Trophoblast cell (in vitro differentiated cells and primary cell): ENCODE data around the gene FRRS1.

Experiments used
- DNase-seq, 2 donors: peaks; one replicate each; pipeline ENCODE4 v3.0.0-alpha.2; 2016
- H2AFZ ChIP-seq: 2 replicates; pipeline ENCODE4 v1.6.1; 2013; ENCODE audit warnings: low read length, moderate library complexity, mild to moderate bottlenecking; ENCODE audit not compliant: insufficient read depth, poor library complexity
- H2AK5ac ChIP-seq: 2 replicates; pipeline ENCODE4 v1.6.1; 2013; ENCODE audit warnings: mild to moderate bottlenecking, low read length
- H2BK120ac ChIP-seq: 2 replicates; pipeline ENCODE4 v1.6.1; 2013; ENCODE audit warnings: low read length, mild to moderate bottlenecking, moderate library complexity; ENCODE audit not compliant: insufficient read depth, poor library complexity
- H2BK12ac ChIP-seq: 2 replicates; pipeline ENCODE4 v1.6.1; 2013; ENCODE audit warnings: mild to moderate bottlenecking, low read length, moderate library complexity
- H2BK5ac ChIP-seq: 2 replicates; pipeline ENCODE4 v1.6.1; 2013; ENCODE audit warnings: low read length, low read depth, moderate library complexity, mild to moderate bottlenecking; ENCODE audit not compliant: poor library complexity
- H3K14ac ChIP-seq: 2 replicates; pipeline ENCODE4 v1.6.1; 2013; ENCODE audit warnings: mild to moderate bottlenecking, low read length
- H3K18ac ChIP-seq: 2 replicates; pipeline ENCODE4 v1.6.1; 2013; ENCODE audit warnings: mild to moderate bottlenecking, low read length
- H3K23ac ChIP-seq: 2 replicates; pipeline ENCODE4 v1.6.1; 2013; ENCODE audit warnings: low read length
- H3K27ac ChIP-seq: 2 replicates; pipeline ENCODE4 v1.5.1; 2013; ENCODE audit warnings: low read depth, mild to moderate bottlenecking, inconsistent platforms, low read length, moderate library complexity
- H3K27me3 ChIP-seq: 2 replicates; pipeline ENCODE4 v1.6.1; 2013; ENCODE audit warnings: inconsistent platforms, mild to moderate bottlenecking, low read length, moderate library complexity; ENCODE audit not compliant: insufficient read depth
- H3K36me3 ChIP-seq, 2 experiments: 1 replicate in 1 of 2; 2 replicates in 1 of 2; pipeline ENCODE4 v1.6.1; 2013; ENCODE audit warnings: low read length in 2 of 2, mild to moderate bottlenecking in 2 of 2, moderate library complexity in 1 of 2; ENCODE audit not compliant: insufficient read depth in 2 of 2, control insufficient read depth in 1 of 2
- H3K4ac ChIP-seq: 2 replicates; pipeline ENCODE4 v1.6.1; 2013; ENCODE audit warnings: low read depth, mild to moderate bottlenecking, low read length, moderate library complexity
- H3K4me1 ChIP-seq, 2 experiments: 1 replicate in 1 of 2; 2 replicates in 1 of 2; pipeline ENCODE4 v1.6.1; 2013; ENCODE audit warnings: low read length in 2 of 2, mild to moderate bottlenecking in 2 of 2, moderate library complexity in 1 of 2; ENCODE audit not compliant: insufficient read depth in 2 of 2, control insufficient read depth in 1 of 2
- H3K4me2 ChIP-seq: 2 replicates; pipeline ENCODE4 v1.6.1; 2013; ENCODE audit warnings: inconsistent platforms, mild to moderate bottlenecking, low read length, moderate library complexity
- H3K4me3 ChIP-seq: 2 replicates; pipeline ENCODE4 v1.5.1; 2013; ENCODE audit warnings: mild to moderate bottlenecking, low read depth, low read length, inconsistent platforms
- H3K79me1 ChIP-seq: one replicate; pipeline ENCODE4 v1.6.1; 2013; ENCODE audit warnings: low read length
- H3K79me2 ChIP-seq: 2 replicates; pipeline ENCODE4 v1.6.1; 2013; ENCODE audit warnings: low read length, mild to moderate bottlenecking; ENCODE audit not compliant: control insufficient read depth, insufficient read depth, poor library complexity
- H3K9ac ChIP-seq: 2 replicates; pipeline ENCODE4 v1.6.1; 2013; ENCODE audit warnings: mild to moderate bottlenecking, low read length
- H3K9me3 ChIP-seq: 2 replicates; pipeline ENCODE4 v1.6.1; 2013; ENCODE audit warnings: low read depth, mild to moderate bottlenecking, control low read depth, inconsistent platforms, low read length; ENCODE audit not compliant: insufficient read depth
- H4K12ac ChIP-seq: 2 replicates; pipeline ENCODE4 v1.6.1; 2013; ENCODE audit warnings: low read depth, mild to moderate bottlenecking, low read length, moderate library complexity
- H4K8ac ChIP-seq: 2 replicates; pipeline ENCODE4 v1.6.1; 2013; ENCODE audit warnings: low read depth, mild to moderate bottlenecking, low read length, moderate library complexity
- H4K91ac ChIP-seq: one replicate; pipeline ENCODE4 v1.6.1; 2013; ENCODE audit warnings: low read depth, mild to moderate bottlenecking, low read length, moderate library complexity
- WGBS: extraction: QIAGEN DNeasy Blood & Tissue Kit; methylation state at CpG from one replicate; pipeline ENCODE4 v1.1.7; 2013; ENCODE audit warnings: missing lambda C conversion rate; ENCODE audit not compliant: insufficient read length, insufficient coverage; ENCODE audit errors: extremely low coverage; 5-methylcytosine and 5-hydroxymethylcytosine counted together

The FRRS1 gene

DNA sequence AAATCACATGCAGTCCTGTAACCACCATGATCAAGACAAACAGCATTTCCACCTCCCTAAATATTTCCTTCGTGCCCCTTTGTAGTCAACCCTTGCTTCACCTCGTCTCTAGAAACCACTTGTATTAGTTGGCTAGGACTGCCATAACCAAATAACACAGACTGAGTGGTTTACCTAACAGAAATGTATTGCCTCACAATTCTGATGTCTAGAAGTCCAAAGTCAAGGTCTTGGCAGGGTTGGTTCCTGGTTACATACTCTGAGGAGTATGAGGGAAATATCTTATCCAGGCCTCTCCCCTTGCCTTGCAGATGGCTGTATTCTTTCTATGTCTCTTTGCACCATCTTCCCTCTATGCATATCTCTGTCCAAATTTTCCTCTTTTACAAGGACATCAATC, 23.3 kb upstream of the FRRS1 start:
- no peak for DNase-seq
- no peak overlapping the region for H2BK5ac ChIP-seq
- no peak overlapping the region for H2AFZ ChIP-seq
- H3K27ac ChIP-seq = no peak overlapping the region
- H3K27me3 ChIP-seq = no peaks in the 10 kb centered on the region
- no peaks in the 10 kb centered on the region for H3K9me3 ChIP-seq
- no peaks in the 10 kb centered on the region for H3K36me3 ChIP-seq
- H3K79me2 ChIP-seq = no peaks in the 10 kb centered on the region
- no peak overlapping the region for H2BK12ac ChIP-seq
- H3K4me1 ChIP-seq = peaks cover 0 to 3% of the 10 kb centered on the region in 2 experiments
- no peak overlapping the region for H3K4ac ChIP-seq
- no peak overlapping the region for H4K91ac ChIP-seq
- no CpG with 5 or more reads among the region's 2 CpGs for WGBS
- H3K14ac ChIP-seq = no peak overlapping the region
- no peak overlapping the region for H3K4me2 ChIP-seq
- H3K18ac ChIP-seq = no peak overlapping the region
- no peak overlapping the region for H3K4me3 ChIP-seq
- H3K9ac ChIP-seq = no peak overlapping the region
- H2BK120ac ChIP-seq = no peak overlapping the region
- H3K79me1 ChIP-seq = no peaks in the 10 kb centered on the region
- no peak overlapping the region for H3K23ac ChIP-seq
- no peak overlapping the region for H4K12ac ChIP-seq
- H4K8ac ChIP-seq = no peak overlapping the region
- H2AK5ac ChIP-seq = no peak overlapping the region

DNA sequence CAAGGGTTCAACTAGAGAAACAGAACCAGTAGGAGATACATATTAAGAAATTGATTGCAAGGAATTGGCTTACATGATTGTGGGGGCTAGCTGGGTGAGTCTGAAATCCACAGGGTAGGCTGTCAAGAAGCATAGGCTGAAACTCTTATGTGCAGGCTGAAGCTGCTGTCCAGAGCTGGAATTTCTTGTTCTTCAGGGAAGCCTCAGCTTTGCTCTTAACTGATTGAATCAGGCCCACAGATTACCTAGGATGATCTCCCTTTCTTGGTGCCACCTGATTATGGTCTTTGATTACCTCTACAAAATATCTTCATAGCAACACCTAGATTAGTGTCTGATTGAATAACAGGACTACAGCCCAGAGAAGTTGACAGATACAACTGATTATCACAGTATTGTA, 22.5 kb upstream of the FRRS1 start:
- Histone ChIP-seq H3K4me1 (peaks cover 0 to 3% of the 10 kb centered on the region in 2 experiments), H3K9ac (no peak overlapping the region), H3K14ac (no peak overlapping the region), H3K27me3 (no peaks in the 10 kb centered on the region), H2BK12ac (no peak overlapping the region), H3K36me3 (no peaks in the 10 kb centered on the region), H4K12ac (no peak overlapping the region), H3K18ac (no peak overlapping the region), H3K79me1 (no peaks in the 10 kb centered on the region), H2AFZ (no peak overlapping the region), H4K8ac (no peak overlapping the region), H3K4ac (no peak overlapping the region), H3K4me2 (no peak overlapping the region), H3K79me2 (no peaks in the 10 kb centered on the region), H3K9me3 (no peaks in the 10 kb centered on the region), H3K23ac (no peak overlapping the region), H4K91ac (no peak overlapping the region), H2BK5ac (no peak overlapping the region), H2BK120ac (no peak overlapping the region), H3K27ac (no peak overlapping the region), H2AK5ac (no peak overlapping the region), H3K4me3 (no peak overlapping the region)
- no peak for DNase-seq

DNA sequence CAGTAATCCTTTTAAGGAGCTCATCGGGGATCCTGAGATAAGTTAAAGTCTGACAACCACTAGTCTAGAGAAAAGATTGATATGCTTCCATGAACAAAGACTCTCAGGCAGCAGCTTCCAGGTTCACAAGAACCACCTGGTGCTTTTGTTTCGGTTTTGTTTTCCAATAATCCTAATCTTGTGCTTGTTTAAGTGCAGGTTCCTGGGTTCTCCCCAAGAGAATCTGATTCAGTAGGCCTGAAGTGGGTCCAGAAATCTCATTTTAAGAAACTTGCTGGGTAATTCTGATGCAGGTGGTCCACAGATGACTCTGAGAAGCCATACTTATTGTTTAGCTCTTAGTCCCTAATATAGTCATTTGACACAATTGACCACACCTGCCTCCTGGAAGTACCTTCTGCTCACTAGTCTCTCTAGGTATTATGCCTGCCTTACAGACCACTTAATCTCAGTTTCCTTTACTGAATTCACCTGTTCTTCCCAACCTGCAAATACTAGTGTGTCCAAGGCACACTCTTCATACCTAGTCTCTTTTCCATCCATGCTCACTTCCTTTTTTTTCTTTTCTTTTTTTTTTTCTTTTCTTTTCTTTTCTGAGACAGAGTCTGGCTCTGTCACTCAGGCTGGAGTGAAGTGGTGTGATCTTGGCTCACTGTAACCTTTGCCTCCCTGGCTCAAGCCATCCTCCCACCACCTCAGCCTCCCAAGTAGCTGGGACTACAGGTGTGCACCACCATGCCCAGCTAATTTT, 20.5 kb upstream of the FRRS1 start:
- no peak overlapping the region for H3K27ac ChIP-seq
- no peaks in the 10 kb centered on the region for H3K79me2 ChIP-seq
- H3K9ac ChIP-seq = no peak overlapping the region
- H3K27me3 ChIP-seq = no peaks in the 10 kb centered on the region
- no peak for DNase-seq
- WGBS = no CpG with 5 or more reads among the region's 2 CpGs
- no peak overlapping the region for H3K18ac ChIP-seq
- H3K14ac ChIP-seq = no peak overlapping the region
- no peak overlapping the region for H3K23ac ChIP-seq
- H3K79me1 ChIP-seq = no peaks in the 10 kb centered on the region
- H3K36me3 ChIP-seq = no peaks in the 10 kb centered on the region
- no peak overlapping the region for H4K12ac ChIP-seq
- no peak overlapping the region for H4K8ac ChIP-seq
- no peak overlapping the region for H4K91ac ChIP-seq
- H2BK12ac ChIP-seq = no peak overlapping the region
- no peak overlapping the region for H2BK5ac ChIP-seq
- no peak overlapping the region for H3K4ac ChIP-seq
- H2AK5ac ChIP-seq = no peak overlapping the region
- no peak overlapping the region for H2AFZ ChIP-seq
- no peak overlapping the region for H3K4me2 ChIP-seq
- H3K4me3 ChIP-seq = no peak overlapping the region
- H2BK120ac ChIP-seq = no peak overlapping the region
- no peaks in the 10 kb centered on the region for H3K9me3 ChIP-seq
- H3K4me1 ChIP-seq = peaks cover 0 to 3% of the 10 kb centered on the region in 2 experiments

DNA sequence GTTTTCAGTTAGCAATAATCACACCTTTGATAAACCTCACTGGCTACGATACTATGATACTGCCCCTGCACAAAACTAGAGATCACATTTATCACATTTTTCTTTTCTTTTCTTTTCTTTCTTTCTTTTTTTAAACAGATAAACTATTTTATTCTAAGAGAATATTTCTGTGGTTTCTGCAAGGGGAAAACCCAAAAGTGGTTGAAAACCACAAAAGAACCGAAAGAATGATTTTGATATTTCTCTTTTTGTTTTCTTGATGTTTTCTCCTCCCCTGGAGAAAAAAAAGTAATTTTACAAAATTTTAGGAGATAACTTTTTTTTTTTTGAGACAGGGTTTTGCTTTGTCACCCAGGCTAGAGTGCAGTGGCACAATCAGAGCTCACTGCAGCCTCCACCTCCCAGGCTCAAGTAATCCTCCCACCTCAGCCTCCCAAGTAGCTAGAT, 18.4 kb upstream of the FRRS1 start:
- H2BK5ac ChIP-seq = no peak overlapping the region
- no CpG with 5 or more reads among the region's 2 CpGs for WGBS
- H3K4me2 ChIP-seq = no peak overlapping the region

More for the DNA sequence above, 18.4 kb upstream of the FRRS1 start:
- no peak overlapping the region for H3K23ac ChIP-seq
- H3K27ac ChIP-seq = no peak overlapping the region
- H3K36me3 ChIP-seq = no peaks in the 10 kb centered on the region
- H3K18ac ChIP-seq = no peak overlapping the region
- no peak overlapping the region for H3K14ac ChIP-seq
- peaks cover 0 to 3% of the 10 kb centered on the region in 2 experiments for H3K4me1 ChIP-seq
- H2BK120ac ChIP-seq = no peak overlapping the region
- no peak overlapping the region for H2AFZ ChIP-seq
- no peak overlapping the region for H2BK12ac ChIP-seq
- no peaks in the 10 kb centered on the region for H3K27me3 ChIP-seq
- no peak overlapping the region for H4K12ac ChIP-seq
- no peaks in the 10 kb centered on the region for H3K79me2 ChIP-seq
- DNase-seq = no peak
- no peak overlapping the region for H3K4ac ChIP-seq
- H3K79me1 ChIP-seq = no peaks in the 10 kb centered on the region
- H4K8ac ChIP-seq = no peak overlapping the region
- no peak overlapping the region for H3K9ac ChIP-seq
- no peak overlapping the region for H3K4me3 ChIP-seq
- H3K9me3 ChIP-seq = no peaks in the 10 kb centered on the region
- no peak overlapping the region for H2AK5ac ChIP-seq
- H4K91ac ChIP-seq = no peak overlapping the region
